Trophoblast cell (in vitro differentiated cells and primary cell): ENCODE data around the gene SLC44A2.

Experiments
- DNase-seq, 2 donors: peaks; one replicate each; pipeline ENCODE4 v3.0.0-alpha.2; 2016
- H2AFZ ChIP-seq: 2 replicates; pipeline ENCODE4 v1.6.1; 2013; ENCODE audit warnings: low read length, moderate library complexity, mild to moderate bottlenecking; ENCODE audit not compliant: insufficient read depth, poor library complexity
- H2AK5ac ChIP-seq: 2 replicates; pipeline ENCODE4 v1.6.1; 2013; ENCODE audit warnings: mild to moderate bottlenecking, low read length
- H2BK120ac ChIP-seq: 2 replicates; pipeline ENCODE4 v1.6.1; 2013; ENCODE audit warnings: low read length, mild to moderate bottlenecking, moderate library complexity; ENCODE audit not compliant: insufficient read depth, poor library complexity
- H2BK12ac ChIP-seq: 2 replicates; pipeline ENCODE4 v1.6.1; 2013; ENCODE audit warnings: mild to moderate bottlenecking, low read length, moderate library complexity
- H2BK5ac ChIP-seq: 2 replicates; pipeline ENCODE4 v1.6.1; 2013; ENCODE audit warnings: low read length, low read depth, moderate library complexity, mild to moderate bottlenecking; ENCODE audit not compliant: poor library complexity
- H3K14ac ChIP-seq: 2 replicates; pipeline ENCODE4 v1.6.1; 2013; ENCODE audit warnings: mild to moderate bottlenecking, low read length
- H3K18ac ChIP-seq: 2 replicates; pipeline ENCODE4 v1.6.1; 2013; ENCODE audit warnings: mild to moderate bottlenecking, low read length
- H3K23ac ChIP-seq: 2 replicates; pipeline ENCODE4 v1.6.1; 2013; ENCODE audit warnings: low read length
- H3K27ac ChIP-seq: 2 replicates; pipeline ENCODE4 v1.5.1; 2013; ENCODE audit warnings: low read depth, mild to moderate bottlenecking, inconsistent platforms, low read length, moderate library complexity
- H3K27me3 ChIP-seq: 2 replicates; pipeline ENCODE4 v1.6.1; 2013; ENCODE audit warnings: inconsistent platforms, mild to moderate bottlenecking, low read length, moderate library complexity; ENCODE audit not compliant: insufficient read depth
- H3K36me3 ChIP-seq, 2 experiments: 1 replicate in 1 of 2; 2 replicates in 1 of 2; pipeline ENCODE4 v1.6.1; 2013; ENCODE audit warnings: low read length in 2 of 2, mild to moderate bottlenecking in 2 of 2, moderate library complexity in 1 of 2; ENCODE audit not compliant: insufficient read depth in 2 of 2, control insufficient read depth in 1 of 2
- H3K4ac ChIP-seq: 2 replicates; pipeline ENCODE4 v1.6.1; 2013; ENCODE audit warnings: low read depth, mild to moderate bottlenecking, low read length, moderate library complexity
- H3K4me1 ChIP-seq, 2 experiments: 1 replicate in 1 of 2; 2 replicates in 1 of 2; pipeline ENCODE4 v1.6.1; 2013; ENCODE audit warnings: low read length in 2 of 2, mild to moderate bottlenecking in 2 of 2, moderate library complexity in 1 of 2; ENCODE audit not compliant: insufficient read depth in 2 of 2, control insufficient read depth in 1 of 2
- H3K4me2 ChIP-seq: 2 replicates; pipeline ENCODE4 v1.6.1; 2013; ENCODE audit warnings: inconsistent platforms, mild to moderate bottlenecking, low read length, moderate library complexity
- H3K4me3 ChIP-seq: 2 replicates; pipeline ENCODE4 v1.5.1; 2013; ENCODE audit warnings: mild to moderate bottlenecking, low read depth, low read length, inconsistent platforms
- H3K79me1 ChIP-seq: one replicate; pipeline ENCODE4 v1.6.1; 2013; ENCODE audit warnings: low read length
- H3K79me2 ChIP-seq: 2 replicates; pipeline ENCODE4 v1.6.1; 2013; ENCODE audit warnings: low read length, mild to moderate bottlenecking; ENCODE audit not compliant: control insufficient read depth, insufficient read depth, poor library complexity
- H3K9ac ChIP-seq: 2 replicates; pipeline ENCODE4 v1.6.1; 2013; ENCODE audit warnings: mild to moderate bottlenecking, low read length
- H3K9me3 ChIP-seq: 2 replicates; pipeline ENCODE4 v1.6.1; 2013; ENCODE audit warnings: low read depth, mild to moderate bottlenecking, control low read depth, inconsistent platforms, low read length; ENCODE audit not compliant: insufficient read depth
- H4K12ac ChIP-seq: 2 replicates; pipeline ENCODE4 v1.6.1; 2013; ENCODE audit warnings: low read depth, mild to moderate bottlenecking, low read length, moderate library complexity
- H4K8ac ChIP-seq: 2 replicates; pipeline ENCODE4 v1.6.1; 2013; ENCODE audit warnings: low read depth, mild to moderate bottlenecking, low read length, moderate library complexity
- H4K91ac ChIP-seq: one replicate; pipeline ENCODE4 v1.6.1; 2013; ENCODE audit warnings: low read depth, mild to moderate bottlenecking, low read length, moderate library complexity
- WGBS: extraction: QIAGEN DNeasy Blood & Tissue Kit; methylation state at CpG from one replicate; pipeline ENCODE4 v1.1.7; 2013; ENCODE audit warnings: missing lambda C conversion rate; ENCODE audit not compliant: insufficient read length, insufficient coverage; ENCODE audit errors: extremely low coverage; 5-methylcytosine and 5-hydroxymethylcytosine counted together

SLC44A2 gene

DNA sequence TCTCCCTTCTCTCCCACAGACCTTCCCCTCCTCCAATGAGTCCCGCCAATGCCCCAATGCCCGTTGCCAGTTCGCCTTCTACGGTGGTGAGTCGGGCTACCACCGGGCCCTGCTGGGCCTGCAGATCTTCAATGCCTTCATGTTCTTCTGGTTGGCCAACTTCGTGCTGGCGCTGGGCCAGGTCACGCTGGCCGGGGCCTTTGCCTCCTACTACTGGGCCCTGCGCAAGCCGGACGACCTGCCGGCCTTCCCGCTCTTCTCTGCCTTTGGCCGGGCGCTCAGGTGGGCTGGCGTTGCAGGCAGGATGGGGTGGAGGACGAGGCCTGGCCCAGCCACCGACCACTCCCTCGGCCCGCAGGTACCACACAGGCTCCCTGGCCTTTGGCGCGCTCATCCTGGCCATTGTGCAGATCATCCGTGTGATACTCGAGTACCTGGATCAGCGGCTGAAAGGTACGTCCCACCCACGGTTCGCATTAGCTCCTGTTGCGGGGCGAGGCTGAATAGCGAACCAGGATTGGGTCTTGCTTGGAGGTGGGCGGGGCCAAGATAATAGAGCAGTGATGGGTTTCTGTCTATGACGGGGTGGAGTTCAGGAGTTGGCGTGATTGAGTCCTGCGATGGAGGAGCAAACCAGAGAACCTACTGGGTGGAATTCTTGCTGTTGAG lies 11.1 kb downstream of the SLC44A2 start:
- Histone ChIP-seq H3K18ac (no peak overlapping the region), H3K9me3 (peaks cover 2% of the 10 kb centered on the region), H3K4ac (no peak overlapping the region), H3K27ac (no peak overlapping the region), H4K8ac (no peak overlapping the region), H2BK5ac (no peak overlapping the region), H3K14ac (no peak overlapping the region), H2BK120ac (no peak overlapping the region), H2BK12ac (no peak overlapping the region), H3K79me1 (no peaks in the 10 kb centered on the region), H3K79me2 (no peaks in the 10 kb centered on the region), H2AK5ac (no peak overlapping the region), H3K9ac (no peak overlapping the region), H3K4me1 (no peaks in the 10 kb centered on the region), H3K4me3 (no peak overlapping the region), H3K23ac (no peak overlapping the region), H4K91ac (no peak overlapping the region), H2AFZ (no peak overlapping the region), H3K27me3 (no peaks in the 10 kb centered on the region), H3K36me3 (peaks cover 81 to 85% of the 10 kb centered on the region in 2 experiments), H3K4me2 (no peak overlapping the region), H4K12ac (no peak overlapping the region)
- DNase-seq, result no peak
- WGBS, result no CpG with 5 or more reads among the region's 37 CpGs

DNA sequence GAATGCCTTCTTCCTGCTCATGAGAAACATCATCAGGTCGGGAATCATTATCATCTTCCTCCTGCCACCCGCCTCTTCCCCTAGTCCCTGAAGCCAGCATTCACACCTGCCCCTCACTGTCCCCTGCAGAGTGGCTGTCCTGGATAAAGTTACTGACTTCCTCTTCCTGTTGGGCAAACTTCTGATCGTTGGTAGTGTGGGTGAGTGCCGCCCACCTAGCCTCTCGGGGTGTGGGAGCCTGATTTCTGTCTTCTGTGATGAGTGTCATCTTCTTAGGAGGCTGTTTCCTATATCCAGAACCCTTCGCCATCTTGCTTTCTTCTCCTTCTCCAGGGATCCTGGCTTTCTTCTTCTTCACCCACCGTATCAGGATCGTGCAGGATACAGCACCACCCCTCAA lies 12.5 kb downstream of the SLC44A2 start:
- Histone ChIP-seq H3K4me2 (no peak overlapping the region), H3K4ac (no peak overlapping the region), H3K23ac (no peak overlapping the region), H3K18ac (no peak overlapping the region), H4K91ac (no peak overlapping the region), H3K9me3 (peaks cover 2% of the 10 kb centered on the region), H3K79me1 (peaks cover under 1% of the 10 kb centered on the region), H3K14ac (no peak overlapping the region), H3K79me2 (no peaks in the 10 kb centered on the region), H3K27ac (no peak overlapping the region), H3K9ac (no peak overlapping the region), H2BK120ac (no peak overlapping the region), H2BK5ac (no peak overlapping the region), H3K36me3 (peaks cover 83 to 85% of the 10 kb centered on the region in 2 experiments), H2AK5ac (no peak overlapping the region), H2BK12ac (no peak overlapping the region), H2AFZ (no peak overlapping the region), H3K4me3 (no peak overlapping the region), H3K27me3 (no peaks in the 10 kb centered on the region), H4K12ac (no peak overlapping the region), H3K4me1 (peaks cover 3 to 8% of the 10 kb centered on the region in 2 experiments), H4K8ac (no peak overlapping the region)
- WGBS, result no CpG with 5 or more reads among the region's 8 CpGs
- no peak for DNase-seq

DNA sequence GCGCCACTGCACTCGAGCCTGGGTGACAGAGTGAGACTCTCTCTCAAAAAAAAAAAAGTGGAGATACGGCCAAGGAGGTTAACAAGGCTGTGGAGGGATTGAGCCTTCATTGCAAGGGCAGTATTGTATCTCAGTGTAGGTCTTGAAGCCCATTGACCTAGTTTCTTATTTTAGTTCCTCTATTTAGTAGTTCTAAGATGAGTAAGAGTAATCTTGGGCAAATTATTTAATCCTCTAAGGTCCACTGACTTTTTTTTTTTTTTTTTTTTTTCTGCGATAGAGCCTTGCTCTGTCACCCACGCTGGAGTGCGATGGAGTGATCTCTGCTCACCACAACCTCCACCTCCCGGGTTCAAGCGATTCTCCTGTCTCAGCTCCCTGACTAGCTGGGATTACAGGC lies 14.5 kb downstream of the SLC44A2 start:
- Histone ChIP-seq H2AFZ (no peak overlapping the region), H3K79me2 (no peaks in the 10 kb centered on the region), H3K27ac (no peak overlapping the region), H3K27me3 (no peaks in the 10 kb centered on the region), H3K18ac (no peak overlapping the region), H3K14ac (no peak overlapping the region), H2AK5ac (no peak overlapping the region), H2BK120ac (no peak overlapping the region), H3K9me3 (peaks cover 3% of the 10 kb centered on the region), H3K4me1 (peaks cover 15 to 26% of the 10 kb centered on the region in 2 experiments), H4K91ac (no peak overlapping the region), H4K8ac (no peak overlapping the region), H3K9ac (no peak overlapping the region), H2BK5ac (no peak overlapping the region), H3K4me3 (no peak overlapping the region), H3K4ac (no peak overlapping the region), H4K12ac (no peak overlapping the region), H3K36me3 (peaks cover 78 to 80% of the 10 kb centered on the region in 2 experiments), H3K4me2 (no peak overlapping the region), H3K23ac (no peak overlapping the region), H2BK12ac (no peak overlapping the region), H3K79me1 (peaks cover 12% of the 10 kb centered on the region)
- no CpG with 5 or more reads among the region's 8 CpGs for WGBS
- DNase-seq, result no peak

DNA sequence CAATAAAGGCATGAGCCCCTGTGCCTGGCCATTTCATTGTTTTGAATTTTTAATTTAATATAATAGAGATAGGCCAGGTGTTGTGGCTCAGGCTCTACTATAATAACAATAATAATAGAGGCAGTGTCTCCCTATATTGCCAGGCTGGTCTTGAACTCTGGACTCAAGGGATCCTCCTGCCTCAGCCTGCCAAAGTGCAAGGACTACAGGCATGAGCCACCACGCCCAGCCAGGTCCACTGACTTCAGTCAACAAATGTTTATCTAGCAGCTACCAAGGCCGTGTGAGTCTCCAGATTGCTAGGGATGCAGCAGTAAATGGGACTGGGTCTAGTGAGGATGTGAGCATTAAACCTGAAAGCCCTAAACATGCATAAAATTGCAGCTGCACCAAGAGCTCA lies 15.0 kb downstream of the SLC44A2 start:
- H3K4me1 ChIP-seq, result peaks cover 15 to 26% of the 10 kb centered on the region in 2 experiments
- peaks cover 12% of the 10 kb centered on the region for H3K79me1 ChIP-seq
- H3K23ac ChIP-seq, result no peak overlapping the region
- no peaks in the 10 kb centered on the region for H3K27me3 ChIP-seq
- no peak overlapping the region for H3K4ac ChIP-seq
- peaks cover 73 to 75% of the 10 kb centered on the region in 2 experiments for H3K36me3 ChIP-seq
- no peak overlapping the region for H4K12ac ChIP-seq
- H3K18ac ChIP-seq, result no peak overlapping the region
- no peak for DNase-seq
- no peak overlapping the region for H3K27ac ChIP-seq
- H2BK120ac ChIP-seq, result no peak overlapping the region
- no peak overlapping the region for H2BK12ac ChIP-seq
- WGBS, result no CpG with 5 or more reads among the region's 2 CpGs
- no peak overlapping the region for H4K91ac ChIP-seq
- peaks cover 3% of the 10 kb centered on the region for H3K9me3 ChIP-seq
- no peak overlapping the region for H3K4me3 ChIP-seq
- no peak overlapping the region for H3K14ac ChIP-seq
- H3K79me2 ChIP-seq, result no peaks in the 10 kb centered on the region
- no peak overlapping the region for H4K8ac ChIP-seq
- no peak overlapping the region for H3K9ac ChIP-seq
- no peak overlapping the region for H2AK5ac ChIP-seq
- no peak overlapping the region for H3K4me2 ChIP-seq
- H2BK5ac ChIP-seq, result no peak overlapping the region
- no peak overlapping the region for H2AFZ ChIP-seq
